Small intestine (tissue), 7 donors: ENCODE measurements around the gene IL17RE. TPM values are rescaled to one million over a fixed set of nuclear protein-coding genes. Genes with fewer than 3 reads are reported as not detected.
A peak's percentile ranks its signal among the peaks of the same experiment; 100 is the strongest.
"Not testable (repeated sequence)": the region's sequence is repeated elsewhere in the genome, so short reads cannot be mapped to it uniquely, and the experiment has no call there.

Experiments
- DNase-seq, 2 donors: peaks; one replicate each; pipeline versions ENCODE4 v3.0.0 to v3.0.0-alpha.2; 2013
- FAIRE-seq: peaks from 2 replicates; lab custom pipeline; 2012; peaks lifted over from hg19 to GRCh38; lab: Jason Lieb, UNC
- H3K27ac ChIP-seq, 3 donors: one replicate each; pipeline ENCODE4 v1.5.1; 2013; ENCODE audit warnings: low read length in 2 of 3, mild to moderate bottlenecking in 2 of 3, control low read depth in 1 of 3, inconsistent platforms in 1 of 3, low read depth in 1 of 3, moderate library complexity in 1 of 3
- H3K27me3 ChIP-seq, 3 donors: one replicate each; pipeline ENCODE4 v1.6.1; 2013; ENCODE audit warnings: low read length in 3 of 3, inconsistent platforms in 1 of 3; ENCODE audit not compliant: control insufficient read depth in 3 of 3, insufficient read depth in 3 of 3
- H3K36me3 ChIP-seq, 3 donors: one replicate each; pipeline ENCODE4 v1.6.1; 2013; ENCODE audit warnings: low read length in 3 of 3, inconsistent platforms in 1 of 3, low read depth in 1 of 3, mild to moderate bottlenecking in 1 of 3, moderate library complexity in 1 of 3; ENCODE audit not compliant: control insufficient read depth in 3 of 3, insufficient read depth in 2 of 3
- H3K4me1 ChIP-seq, 3 donors: one replicate each; pipeline ENCODE4 v1.6.1; 2013; ENCODE audit warnings: low read length in 2 of 3, inconsistent platforms in 1 of 3, low read depth in 1 of 3, mild to moderate bottlenecking in 1 of 3, moderate library complexity in 1 of 3; ENCODE audit not compliant: control insufficient read depth in 3 of 3, insufficient read depth in 2 of 3
- H3K4me3 ChIP-seq, 3 donors: one replicate each; pipeline ENCODE4 v1.5.1; 2013; ENCODE audit warnings: low read length in 3 of 3, control low read depth in 1 of 3, inconsistent platforms in 1 of 3, low read depth in 1 of 3, mild to moderate bottlenecking in 1 of 3, moderate library complexity in 1 of 3
- H3K9me3 ChIP-seq, 2 donors: one replicate each; pipeline ENCODE4 v1.6.1; 2013; ENCODE audit warnings: low read depth in 1 of 2, low read length in 1 of 2; ENCODE audit not compliant: control insufficient read depth in 2 of 2, insufficient read depth in 1 of 2
- WGBS, 3 donors: extraction: QIAGEN DNeasy Blood & Tissue Kit; methylation state at CpG; one replicate each; pipeline ENCODE4 v1.1.7; 2013; 5-methylcytosine and 5-hydroxymethylcytosine counted together
- polyA plus RNA-seq, 4 donors: library from polyadenylated mRNA; stranded (reverse) in 3 of 4; unstranded in 1 of 4; fragments of 200-250 nt in 3 of 4; fragments of 120-200 nt in 1 of 4; gene quantifications; one replicate each; pipeline versions ENCODE4 v1.2.1 to v1.2.3, GENCODE V29; 2013
- donor health status: healthy with polysubstance abuse.
- donor health status: control.
- donor health status: control.
- donor health status: Bipolar disorder and iron deficiency.
- donor health status: healthy.

The IL17RE gene
- polyA plus RNA-seq, 4 donors: 31.3 to 59.3 (median 43.5) TPM

- H3K36me3 ChIP-seq: peaks cover 0 to 4% (median 0%) of the 10 kb centered on the region in 3 donors
- no peaks in the 10 kb centered on the region for H3K9me3 ChIP-seq
- no peak for DNase-seq
- H3K4me3 ChIP-seq: peak overlapping the region in 2 of 3 donors; percentile 23 to 41
- no peak overlapping the region for H3K27ac ChIP-seq
- 66 to 70% (median 69%) methylated on average over 17 to 22 of the region's 22 CpGs for WGBS, 3 donors
- H3K27me3 ChIP-seq: no peaks in the 10 kb centered on the region
- H3K4me1 ChIP-seq: peaks cover 0 to 26% (median 0%) of the 10 kb centered on the region in 3 donors
- no peak for FAIRE-seq
These were observed 39.4 kb upstream of the IL17RE start for GRCh38 chr3:9863058-9863772.

- Histone ChIP-seq H3K4me1 (peaks cover 0 to 26% (median 0%) of the 10 kb centered on the region in 3 donors), H3K27me3 (no peaks in the 10 kb centered on the region), H3K9me3 (no peaks in the 10 kb centered on the region), H3K27ac (peak overlapping the region in 2 of 3 donors; percentile 61 to 67), H3K4me3 (no peak overlapping the region), H3K36me3 (peaks cover 0 to 7% (median 0%) of the 10 kb centered on the region in 3 donors)
- FAIRE-seq: no peak
- peak in 1 of 2 donors; percentile 66 for DNase-seq
- WGBS, 3 donors: 53 to 76% (median 73%) methylated on average over 16 of the region's 16 CpGs
These were observed 38.3 kb upstream of the IL17RE start for GRCh38 chr3:9864200-9864927.

- H3K4me1 ChIP-seq: peaks cover 0 to 26% (median 0%) of the 10 kb centered on the region in 3 donors
- not testable (repeated sequence) for H3K27ac ChIP-seq, FAIRE-seq, H3K4me3 ChIP-seq, H3K9me3 ChIP-seq, DNase-seq, H3K36me3 ChIP-seq, H3K27me3 ChIP-seq
- WGBS, 3 donors: 89 to 92% (median 91%) methylated on average over 10 of the region's 10 CpGs
These were observed 37.5 kb upstream of the IL17RE start for GRCh38 chr3:9865125-9865637.

GRCh38 chr3:9866639-9867038, 36.0 kb upstream of the IL17RE start:
- Histone ChIP-seq H3K4me3 (no peak overlapping the region), H3K27ac (no peak overlapping the region), H3K4me1 (peaks cover 0 to 22% (median 0%) of the 10 kb centered on the region in 3 donors), H3K27me3 (no peaks in the 10 kb centered on the region), H3K9me3 (no peaks in the 10 kb centered on the region), H3K36me3 (peaks cover 0 to 10% (median 3%) of the 10 kb centered on the region in 3 donors)
- WGBS, 3 donors: 91 to 95% (median 94%) methylated on average over 8 of the region's 8 CpGs
- FAIRE-seq (no peak), DNase-seq (no peak)

- no peak for FAIRE-seq
- H3K27me3 ChIP-seq: no peaks in the 10 kb centered on the region
- peaks cover 0 to 10% (median 3%) of the 10 kb centered on the region in 3 donors for H3K36me3 ChIP-seq
- DNase-seq: no peak
- H3K4me3 ChIP-seq: no peak overlapping the region
- peaks cover 0 to 19% (median 0%) of the 10 kb centered on the region in 3 donors for H3K4me1 ChIP-seq
- no peaks in the 10 kb centered on the region for H3K9me3 ChIP-seq
- no peak overlapping the region for H3K27ac ChIP-seq
- WGBS, 3 donors: 86 to 90% (median 88%) methylated on average over 12 of the region's 12 CpGs
These were observed 35.5 kb upstream of the IL17RE start for GRCh38 chr3:9867106-9867505.

GRCh38 chr3:9869955-9870354, 32.7 kb upstream of the IL17RE start:
- 77 to 83% (median 78%) methylated on average over 5 of the region's 5 CpGs for WGBS, 3 donors
- Histone ChIP-seq H3K9me3 (no peaks in the 10 kb centered on the region), H3K27me3 (no peaks in the 10 kb centered on the region), H3K4me3 (no peak overlapping the region), H3K4me1 (no peaks in the 10 kb centered on the region), H3K27ac (no peak overlapping the region), H3K36me3 (peaks cover 0 to 10% (median 3%) of the 10 kb centered on the region in 3 donors)
- DNase-seq (no peak), FAIRE-seq (no peak)

GRCh38 chr3:9870978-9871377, 31.7 kb upstream of the IL17RE start:
- Histone ChIP-seq H3K27ac (no peak overlapping the region), H3K36me3 (peaks cover 0 to 10% (median 3%) of the 10 kb centered on the region in 3 donors), H3K4me1 (no peaks in the 10 kb centered on the region), H3K4me3 (no peak overlapping the region), H3K9me3 (no peaks in the 10 kb centered on the region), H3K27me3 (no peaks in the 10 kb centered on the region)
- 48 to 88% (median 63%) methylated on average over 1 of the region's 1 CpG for WGBS, 3 donors
- FAIRE-seq (no peak), DNase-seq (no peak)

GRCh38 chr3:9872067-9872466, 30.6 kb upstream of the IL17RE start:
- not testable (repeated sequence) for H3K4me1 ChIP-seq, H3K27ac ChIP-seq, H3K36me3 ChIP-seq, H3K9me3 ChIP-seq, DNase-seq, H3K27me3 ChIP-seq, H3K4me3 ChIP-seq, FAIRE-seq
- 95 to 99% (median 98%) methylated on average over 5 of the region's 5 CpGs for WGBS, 3 donors
